GM19468 (cell line): ENCODE measurements around the gene TTC34.
"Not testable (repeated sequence)": the region's sequence is repeated elsewhere in the genome, so short reads cannot be mapped to it uniquely, and the experiment has no call there.

Source experiments
- ATAC-seq: cut with Tn5 transposase; IDR thresholded peaks from one replicate; pipeline ENCODE4 v1.9.1; 2021; ENCODE audit warnings: mild to moderate bottlenecking, moderate library complexity, moderate number of reproducible peaks; ENCODE audit not compliant: unreplicated experiment; ENCODE audit errors: extremely low read depth

TTC34 gene

GRCh38 chr1:2686091-2686863 is 115.2 kb downstream of the TTC34 start:
- ATAC-seq: not testable (repeated sequence)

- not testable (repeated sequence) for ATAC-seq
Measured at GRCh38 chr1:2685671-2686070, 115.8 kb downstream of the TTC34 start.

DNA sequence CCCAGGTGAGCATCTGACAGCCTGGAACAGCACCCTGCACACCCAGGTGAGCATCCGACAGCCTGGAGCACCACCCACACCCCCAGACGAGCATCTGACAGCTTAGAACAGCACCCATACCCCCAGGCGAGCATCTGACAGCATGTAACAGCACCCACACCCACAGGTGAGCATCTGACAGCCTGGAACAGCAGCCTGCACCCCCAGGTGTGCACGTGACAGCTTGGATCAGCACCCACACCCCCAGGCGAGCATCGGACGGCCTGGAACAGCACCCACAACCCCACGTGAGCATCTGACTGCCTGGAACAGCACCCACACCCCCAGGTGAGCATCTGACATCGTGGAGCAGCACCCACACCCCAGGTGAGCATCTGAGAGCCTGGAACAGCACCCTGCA is 116.6 kb downstream of the TTC34 start:
- not testable (repeated sequence) for ATAC-seq

DNA sequence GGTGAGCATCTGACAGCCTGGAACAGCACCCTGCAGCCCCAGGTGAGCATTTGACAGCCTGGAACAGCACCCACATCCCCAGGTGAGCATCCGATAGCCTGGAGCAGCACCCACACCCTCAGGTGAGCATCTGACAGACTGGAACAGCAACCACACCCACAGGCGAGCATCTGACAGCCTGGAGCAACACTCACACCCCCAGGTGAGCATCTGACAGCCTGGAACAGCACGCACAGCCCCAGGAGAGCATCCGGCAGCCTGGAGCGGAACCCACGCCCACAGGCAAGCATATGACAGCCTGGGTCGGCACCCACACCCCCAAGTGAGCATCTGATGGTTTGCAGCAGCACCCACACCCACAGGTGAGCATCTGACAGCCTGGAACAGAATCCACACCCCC is 117.5 kb downstream of the TTC34 start:
- not testable (repeated sequence) for ATAC-seq

GRCh38 chr1:2683321-2683741 is 118.2 kb downstream of the TTC34 start:
- not testable (repeated sequence) for ATAC-seq

DNA sequence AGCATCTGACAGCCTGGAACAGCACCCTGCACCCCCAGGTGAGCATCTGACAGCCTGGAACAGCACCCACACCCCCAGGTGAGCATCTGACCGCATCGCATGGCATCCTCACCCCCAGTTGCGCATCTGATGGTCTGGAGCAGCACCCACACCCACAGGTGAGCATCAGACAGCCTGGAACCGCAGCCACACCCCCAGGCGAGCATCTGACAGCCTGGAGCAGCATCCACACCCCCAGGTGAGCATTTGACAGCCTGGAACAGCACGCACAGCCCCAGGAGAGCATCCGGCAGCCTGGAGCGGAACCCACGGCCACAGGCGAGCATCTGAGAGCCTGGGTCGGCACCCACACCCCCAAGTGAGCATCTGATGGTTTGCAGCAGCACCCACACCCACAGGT is 118.6 kb downstream of the TTC34 start:
- ATAC-seq: not testable (repeated sequence)

GRCh38 chr1:2676726-2677125 is 124.8 kb downstream of the TTC34 start:
- ATAC-seq: not testable (repeated sequence)

DNA sequence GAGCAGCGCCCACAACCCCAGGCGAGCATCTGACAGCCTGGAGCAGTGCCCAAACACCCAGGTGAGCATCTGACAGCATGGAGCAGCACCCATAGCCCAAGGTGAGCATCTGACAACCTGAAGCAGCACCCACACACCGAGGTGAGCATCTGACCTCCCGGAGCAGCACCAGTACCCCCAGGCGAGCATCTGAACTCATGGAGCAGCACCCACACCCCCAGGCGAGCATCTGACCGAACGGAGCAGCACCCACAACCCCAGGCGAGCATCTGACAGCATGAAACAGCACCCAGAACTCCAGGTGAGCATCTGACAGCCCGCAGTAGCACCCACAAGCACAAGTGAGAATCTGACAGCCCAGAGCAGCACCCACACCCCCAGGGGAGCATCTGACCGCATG is 129.8 kb downstream of the TTC34 start:
- not testable (repeated sequence) for ATAC-seq

GRCh38 chr1:2659806-2660205 is 141.7 kb downstream of the TTC34 start:
- ATAC-seq: not testable (repeated sequence)

- ATAC-seq: not testable (repeated sequence)
Measured at GRCh38 chr1:2657909-2658308, 143.6 kb downstream of the TTC34 start.

DNA sequence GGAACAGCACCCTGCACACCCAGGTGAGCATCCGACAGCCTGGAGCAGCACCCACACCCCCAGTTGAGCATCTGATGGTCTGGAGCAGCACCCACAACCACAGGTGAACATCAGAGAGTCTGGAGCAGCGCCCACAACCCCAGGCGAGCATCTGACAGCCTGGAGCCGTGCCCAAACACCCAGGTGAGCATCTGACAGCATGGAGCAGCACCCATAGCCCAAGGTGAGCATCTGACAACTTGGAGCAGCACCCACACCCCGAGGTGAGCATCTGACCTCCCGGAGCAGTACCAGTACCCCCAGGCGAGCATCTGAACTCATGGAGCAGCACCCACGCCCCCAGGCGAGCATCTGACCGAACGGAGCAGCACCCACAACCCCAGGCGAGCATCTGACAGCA is 144.4 kb downstream of the TTC34 start:
- not testable (repeated sequence) for ATAC-seq

DNA sequence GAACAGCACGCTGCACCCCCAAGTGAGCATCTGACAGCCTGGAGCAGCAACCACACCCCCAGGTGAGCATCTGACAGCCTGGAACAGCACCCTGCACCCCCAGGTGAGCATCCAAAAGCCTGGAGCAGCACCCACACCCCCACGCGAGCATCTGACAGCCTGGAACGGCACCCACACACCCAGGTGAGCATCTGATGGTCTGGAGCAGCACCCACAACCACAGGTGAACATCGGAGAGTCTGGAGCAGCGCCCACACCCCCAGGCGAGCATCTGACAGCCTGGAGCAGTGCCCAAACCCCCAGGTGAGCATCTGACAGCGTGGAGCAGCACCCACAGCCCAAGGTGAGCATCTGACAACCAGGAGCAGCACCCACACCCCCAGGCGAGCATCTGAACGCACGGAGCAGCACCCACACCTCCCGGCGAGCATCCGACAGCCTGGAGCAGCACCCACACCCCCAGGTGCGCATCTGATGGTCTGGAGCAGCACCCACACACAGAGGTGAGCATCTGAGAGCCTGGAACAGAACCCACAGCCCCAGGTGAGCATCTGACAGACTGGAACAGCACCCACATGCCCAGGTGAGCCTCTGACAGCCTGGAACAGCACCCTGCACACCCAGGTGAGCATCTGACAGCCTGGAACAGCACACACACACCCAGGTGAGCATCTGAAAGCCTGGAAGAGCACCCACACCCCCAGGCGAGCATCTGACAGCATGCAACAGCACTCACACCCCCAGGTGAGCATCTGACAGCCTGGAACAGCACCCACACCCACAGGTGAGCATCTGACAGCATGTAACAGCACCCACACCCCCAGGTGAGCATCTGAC is 145.7 kb downstream of the TTC34 start:
- not testable (repeated sequence) for ATAC-seq

DNA sequence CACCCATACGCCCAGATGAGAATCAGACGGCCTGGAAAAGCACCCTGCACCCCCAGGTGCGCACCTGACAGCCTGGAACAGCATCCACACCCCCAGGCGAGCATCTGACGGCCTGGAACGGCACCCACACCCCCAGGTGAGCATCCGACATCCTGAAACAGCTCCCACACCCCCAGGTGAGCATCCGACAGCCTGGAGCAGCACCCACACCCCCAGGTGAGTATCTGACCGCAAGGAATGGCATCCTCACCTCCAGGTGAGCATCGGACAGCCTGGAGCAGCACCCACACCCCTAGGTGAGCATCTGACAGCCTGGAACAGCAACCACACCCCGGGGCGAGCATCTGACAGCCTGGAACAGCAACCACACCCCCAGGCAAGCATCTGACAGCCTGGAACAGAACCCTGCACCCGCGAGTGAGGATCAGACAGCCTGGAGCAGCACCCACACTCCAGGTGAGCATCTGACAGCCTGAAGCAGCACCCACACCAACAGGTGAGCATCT is 147.0 kb downstream of the TTC34 start:
- not testable (repeated sequence) for ATAC-seq

DNA sequence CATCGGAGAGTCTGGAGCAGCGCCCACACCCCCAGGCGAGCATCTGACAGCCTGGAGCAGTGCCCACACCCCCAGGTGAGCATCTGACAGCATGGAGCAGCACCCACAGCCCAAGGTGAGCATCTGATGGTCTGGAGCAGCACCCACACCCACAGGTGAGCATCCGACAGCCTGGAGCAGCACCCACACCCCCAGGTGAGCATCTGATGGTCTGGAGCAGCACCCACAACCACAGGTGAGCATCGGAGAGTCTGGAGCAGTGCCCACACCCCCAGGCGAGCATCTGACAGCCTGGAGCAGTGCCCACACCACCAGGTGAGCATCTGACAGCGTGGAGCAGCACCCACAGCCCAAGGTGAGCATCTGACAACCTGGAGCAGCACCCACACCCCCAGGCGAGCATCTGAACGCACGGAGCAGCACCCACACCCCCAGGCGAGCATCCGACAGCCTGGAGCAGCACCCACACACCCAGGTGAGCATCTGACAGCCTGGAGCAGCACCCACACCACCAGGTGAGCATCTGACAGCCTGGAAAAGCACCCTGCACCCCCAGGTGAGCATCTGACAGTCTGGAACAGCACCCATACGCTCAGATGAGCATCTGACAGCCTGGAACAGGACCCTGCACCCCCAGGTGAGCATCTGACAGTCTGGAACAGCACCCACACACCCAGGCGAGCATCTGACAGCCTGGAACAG is 147.6 kb downstream of the TTC34 start:
- not testable (repeated sequence) for ATAC-seq

- not testable (repeated sequence) for ATAC-seq
Measured at GRCh38 chr1:2652926-2653571, 148.4 kb downstream of the TTC34 start.

- ATAC-seq: not testable (repeated sequence)
Measured at GRCh38 chr1:2652152-2652925, 149.2 kb downstream of the TTC34 start.

- ATAC-seq: no peak
Measured at GRCh38 chr1:2650967-2651645, 150.4 kb downstream of the TTC34 start.

DNA sequence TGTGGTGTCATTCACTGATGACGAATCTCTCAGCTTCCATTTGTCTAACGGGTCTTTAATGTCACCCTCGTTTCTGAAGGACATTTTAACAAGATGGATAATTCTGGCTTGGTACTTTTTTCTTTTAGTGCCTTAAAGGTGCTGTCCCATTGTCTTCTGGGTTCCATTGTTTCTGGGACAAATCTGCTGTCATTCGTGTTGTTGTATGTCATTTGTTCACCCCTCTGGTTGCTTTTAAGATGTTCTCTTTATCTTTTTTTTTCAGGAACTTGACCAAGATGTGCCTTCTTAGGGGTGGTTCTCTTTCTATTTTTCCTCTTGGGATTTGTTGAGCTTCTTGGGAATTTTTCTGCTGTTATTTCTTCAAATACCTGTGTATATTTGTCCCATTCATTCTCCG is 154.7 kb downstream of the TTC34 start:
- ATAC-seq: no peak

- no peak for ATAC-seq
Measured at GRCh38 chr1:2645776-2646175, 155.7 kb downstream of the TTC34 start.
